ENCODE measurements around the gene ITSN2.

The ITSN2 gene

GRCh38 chr2:24176326-24176725 is 184.0 kb downstream of the ITSN2 start:
- DNase-seq (ENCODE audit: low read depth), result no peak

GRCh38 chr2:24175631-24176187 is 184.6 kb downstream of the ITSN2 start:
- DNase-seq (ENCODE audit: low read depth), result no peak

- DNase-seq (ENCODE audit: low read depth), result no peak
Measured at GRCh38 chr2:24174851-24175277, 185.5 kb downstream of the ITSN2 start, which contains the start of gene FAM228A. Gene FAM228A, plus strand, starts transcription at chr2:24175053. Its CDS starts 428 bp downstream, at chr2:24175481.

- no peak for DNase-seq (ENCODE audit: low read depth)
Measured at GRCh38 chr2:24169023-24169422, 191.3 kb downstream of the ITSN2 start.

- peak; percentile 5 for DNase-seq (ENCODE audit: low read depth)
Measured at GRCh38 chr2:24164416-24164973, 195.8 kb downstream of the ITSN2 start.

- no peak for DNase-seq (ENCODE audit: low read depth)
Measured at GRCh38 chr2:24163601-24164000, 196.7 kb downstream of the ITSN2 start.

GRCh38 chr2:24163186-24163585 is 197.2 kb downstream of the ITSN2 start:
- DNase-seq (ENCODE audit: low read depth), result no peak

- no peak for DNase-seq (ENCODE audit: low read depth)
Measured at GRCh38 chr2:24162494-24162893, 197.8 kb downstream of the ITSN2 start.

- DNase-seq (ENCODE audit: low read depth), result no peak
Measured at GRCh38 chr2:24160761-24161160, 199.6 kb downstream of the ITSN2 start.

GRCh38 chr2:24159708-24160107 is 200.6 kb downstream of the ITSN2 start:
- DNase-seq (ENCODE audit: low read depth), result no peak

GRCh38 chr2:24158131-24158530 is 202.2 kb downstream of the ITSN2 start:
- DNase-seq (ENCODE audit: low read depth), result no peak

- no peak for DNase-seq (ENCODE audit: low read depth)
Measured at GRCh38 chr2:24153478-24153877, 206.9 kb downstream of the ITSN2 start.

All from iris pigment epithelial cell (primary cell).